ENCODE results near the gene ZNF207. TPM values are rescaled to one million over a fixed set of nuclear protein-coding genes. Genes with fewer than 3 reads are reported as not detected.

ZNF207 gene
- total and polyA plus RNA-seq, 4 experiments from 2014 or later, result 158 to 298 (median 217) TPM

- H3K27me3 ChIP-seq (ENCODE audit: insufficient read depth, low read length), result no peaks in the 10 kb centered on the region
- CTCF ChIA-PET (ENCODE audit: partially characterized antibody), result interaction anchor here (0.7 to 0.8 kb wide), 2 partner anchors 13 to 111 kb away, joined by 3 to 4 read pairs; partner anchors contain the start of gene PSMD11
- H3K4me3 ChIP-seq (ENCODE audit: low read length in 2 of 2), result no peak overlapping the region
- DNase-seq, result no peak
- H3K36me3 ChIP-seq (ENCODE audit: insufficient read depth, low read length), result peaks cover 7% of the 10 kb centered on the region
- H3K4me3 Mint-ChIP-seq, result no peak overlapping the region
- POLR2A ChIA-PET (ENCODE audit: partially characterized antibody), result no interaction called here
- peaks cover 20% of the 10 kb centered on the region for H3K4me1 ChIP-seq (ENCODE audit: insufficient read depth, low read length)
- no peak overlapping the region for H3K27ac ChIP-seq (ENCODE audit: low read depth, low read length)
- H3K9me3 Mint-ChIP-seq, result no peaks in the 10 kb centered on the region
- no peaks in the 10 kb centered on the region for H3K27me3 Mint-ChIP-seq
- no peak overlapping the region for H3K27ac Mint-ChIP-seq
- H3K9me3 ChIP-seq (ENCODE audit: control insufficient read depth in 1 of 2, low read length in 2 of 2), result no peaks in the 10 kb centered on the region
- H3K4me1 Mint-ChIP-seq, result peaks cover 16 to 24% (median 20%) of the 10 kb centered on the region in 4 donors
- intact Hi-C loops (cut with micrococcal nuclease), result no loop called here
- H3K36me3 Mint-ChIP-seq, result peaks cover 18 to 31% of the 10 kb centered on the region in 2 donors
Observed at GRCh38 chr17:32333187-32333586, 16.8 kb upstream of the ZNF207 start.

GRCh38 chr17:32335046-32335445 is 14.9 kb upstream of the ZNF207 start:
- CTCF ChIA-PET (ENCODE audit: partially characterized antibody), result interaction anchor here (1.0 kb wide), 1 partner anchor 15 kb away, joined by 4 read pairs; no protein-coding TSS in a partner anchor
- Histone ChIP-seq H3K4me3 (ENCODE audit: low read length in 2 of 2) (no peak overlapping the region), H3K27ac (ENCODE audit: low read depth, low read length) (no peak overlapping the region), H3K9me3 (ENCODE audit: control insufficient read depth in 1 of 2, low read length in 2 of 2) (no peaks in the 10 kb centered on the region), H3K4me1 (ENCODE audit: insufficient read depth, low read length) (peaks cover 18% of the 10 kb centered on the region), H3K27me3 (ENCODE audit: insufficient read depth, low read length) (no peaks in the 10 kb centered on the region), H3K36me3 (ENCODE audit: insufficient read depth, low read length) (peaks cover 7% of the 10 kb centered on the region)
- H3K4me1 Mint-ChIP-seq, result peaks cover 15 to 22% (median 19%) of the 10 kb centered on the region in 4 donors
- no peak overlapping the region for H3K4me3 Mint-ChIP-seq
- POLR2A ChIA-PET (ENCODE audit: partially characterized antibody), result no interaction called here
- H3K27ac Mint-ChIP-seq, result no peak overlapping the region
- H3K36me3 Mint-ChIP-seq, result peaks cover 18 to 36% of the 10 kb centered on the region in 2 donors
- H3K9me3 Mint-ChIP-seq, result no peaks in the 10 kb centered on the region
- no peaks in the 10 kb centered on the region for H3K27me3 Mint-ChIP-seq
- DNase-seq, result no peak
- intact Hi-C loops (cut with micrococcal nuclease), result no loop called here

- Histone ChIP-seq H3K36me3 (ENCODE audit: insufficient read depth, low read length) (peaks cover 7% of the 10 kb centered on the region), H3K4me1 (ENCODE audit: insufficient read depth, low read length) (peaks cover 13% of the 10 kb centered on the region), H3K9me3 (ENCODE audit: control insufficient read depth in 1 of 2, low read length in 2 of 2) (no peaks in the 10 kb centered on the region), H3K27ac (ENCODE audit: low read depth, low read length) (no peak overlapping the region), H3K27me3 (ENCODE audit: insufficient read depth, low read length) (no peaks in the 10 kb centered on the region), H3K4me3 (ENCODE audit: low read length in 2 of 2) (no peak overlapping the region)
- CTCF ChIA-PET (ENCODE audit: partially characterized antibody), result interaction anchor here (0.5 to 1.0 kb wide), 2 partner anchors 16 to 38 kb away, joined by 3 to 4 read pairs; no protein-coding TSS in a partner anchor
- DNase-seq, result no peak
- intact Hi-C loops (cut with micrococcal nuclease), result no loop called here
- Mint-ChIP-seq H3K36me3 (peaks cover 18 to 37% of the 10 kb centered on the region in 2 donors), H3K4me3 (no peak overlapping the region), H3K4me1 (peaks cover 9 to 16% (median 14%) of the 10 kb centered on the region in 4 donors), H3K9me3 (no peaks in the 10 kb centered on the region), H3K27me3 (no peaks in the 10 kb centered on the region), H3K27ac (no peak overlapping the region)
- POLR2A ChIA-PET (ENCODE audit: partially characterized antibody), result no interaction called here
Observed at GRCh38 chr17:32335687-32336086, 14.3 kb upstream of the ZNF207 start.

GRCh38 chr17:32341141-32341856 is 8.7 kb upstream of the ZNF207 start:
- Histone ChIP-seq H3K27ac (ENCODE audit: low read depth, low read length) (peak overlapping the region; percentile 78), H3K4me1 (ENCODE audit: insufficient read depth, low read length) (peaks cover 21% of the 10 kb centered on the region), H3K36me3 (ENCODE audit: insufficient read depth, low read length) (no peaks in the 10 kb centered on the region), H3K27me3 (ENCODE audit: insufficient read depth, low read length) (no peaks in the 10 kb centered on the region), H3K4me3 (ENCODE audit: low read length in 2 of 2) (peak overlapping the region; percentile 61 to 95), H3K9me3 (ENCODE audit: control insufficient read depth in 1 of 2, low read length in 2 of 2) (no peaks in the 10 kb centered on the region)
- intact Hi-C loops (cut with micrococcal nuclease), result no loop called here
- DNase-seq, result peak; percentile 62 to 71 (median 66)
- no peaks in the 10 kb centered on the region for H3K27me3 Mint-ChIP-seq
- peak overlapping the region; percentile 91 to 98 (median 94) for H3K4me3 Mint-ChIP-seq
- peaks cover 5 to 18% of the 10 kb centered on the region in 2 donors for H3K36me3 Mint-ChIP-seq
- H3K4me1 Mint-ChIP-seq, result peaks cover 15 to 24% (median 20%) of the 10 kb centered on the region in 4 donors
- H3K27ac Mint-ChIP-seq, result peak overlapping the region; percentile 90 to 97 (median 95)
- no peaks in the 10 kb centered on the region for H3K9me3 Mint-ChIP-seq
- ChIA-PET CTCF (ENCODE audit: partially characterized antibody) (interaction anchor here (1.0 kb wide), 3 partner anchors 9 to 20 kb away, joined by 4 read pairs; no protein-coding TSS in a partner anchor), POLR2A (ENCODE audit: partially characterized antibody) (interaction anchor here (0.7 to 3.0 kb wide), 5 partner anchors 10 to 536 kb away, joined by 3 to 43 read pairs (median 3); partner anchors contain the start of genes MYO1D, PSMD11 and ZNF207)

GRCh38 chr17:32341857-32342602 is 7.9 kb upstream of the ZNF207 start, which contains the start of gene C17orf75:
Gene C17orf75, minus strand, starts transcription at chr17:32342173. Its CDS starts 34 bp downstream, at chr17:32342139.
- H3K4me1 ChIP-seq (ENCODE audit: insufficient read depth, low read length), result peaks cover 21% of the 10 kb centered on the region
- CTCF ChIA-PET (ENCODE audit: partially characterized antibody), result no interaction called here

GRCh38 chr17:32342603-32343325 is 7.2 kb upstream of the ZNF207 start:
- Histone ChIP-seq H3K4me3 (ENCODE audit: low read length in 2 of 2) (no peak overlapping the region), H3K4me1 (ENCODE audit: insufficient read depth, low read length) (peaks cover 21% of the 10 kb centered on the region), H3K9me3 (ENCODE audit: control insufficient read depth in 1 of 2, low read length in 2 of 2) (no peaks in the 10 kb centered on the region), H3K27ac (ENCODE audit: low read depth, low read length) (peak overlapping the region; percentile 78), H3K27me3 (ENCODE audit: insufficient read depth, low read length) (no peaks in the 10 kb centered on the region), H3K36me3 (ENCODE audit: insufficient read depth, low read length) (no peaks in the 10 kb centered on the region)
- peak overlapping the region; percentile 91 to 98 (median 94) for H3K4me3 Mint-ChIP-seq
- CTCF ChIA-PET (ENCODE audit: partially characterized antibody), result no interaction called here
- peak overlapping the region; percentile 89 to 98 (median 94) for H3K27ac Mint-ChIP-seq
- DNase-seq, result no peak
- intact Hi-C loops (cut with micrococcal nuclease), result loop anchor here (1.0 kb wide), 1 partner anchor 8 kb away; the partner anchor contains the start of gene ZNF207
- POLR2A ChIA-PET (ENCODE audit: partially characterized antibody), result interaction anchor here (1.0 to 3.0 kb wide), 2 partner anchors 9 to 102 kb away, joined by 3 to 43 read pairs; partner anchors contain the start of genes PSMD11 and ZNF207
- H3K9me3 Mint-ChIP-seq, result no peaks in the 10 kb centered on the region
- peaks cover 15 to 24% (median 20%) of the 10 kb centered on the region in 4 donors for H3K4me1 Mint-ChIP-seq
- peaks cover 3 to 14% of the 10 kb centered on the region in 2 donors for H3K36me3 Mint-ChIP-seq
- no peaks in the 10 kb centered on the region for H3K27me3 Mint-ChIP-seq

More at GRCh38 chr17:32341857-32342602, 7.9 kb upstream of the ZNF207 start, which contains the start of gene C17orf75:
- H3K4me1 Mint-ChIP-seq, result peaks cover 15 to 24% (median 20%) of the 10 kb centered on the region in 4 donors
- H3K27me3 Mint-ChIP-seq, result no peaks in the 10 kb centered on the region
- H3K4me3 ChIP-seq (ENCODE audit: low read length in 2 of 2), result peak within 1 kb of the TSS; percentile 61 to 95
- peak within 1 kb of the TSS; percentile 91 to 98 (median 94) for H3K4me3 Mint-ChIP-seq
- peak within 1 kb of the TSS; percentile 90 to 98 (median 96) for H3K27ac Mint-ChIP-seq
- peaks cover 5 to 18% of the 10 kb centered on the region in 2 donors for H3K36me3 Mint-ChIP-seq
- peak; percentile 72 to 80 (median 75) for DNase-seq
- H3K27ac ChIP-seq (ENCODE audit: low read depth, low read length), result peak within 1 kb of the TSS; percentile 78
- intact Hi-C loops (cut with micrococcal nuclease), result loop anchor here (1.0 kb wide), 1 partner anchor 8 kb away; the partner anchor contains the start of gene ZNF207
- no peaks in the 10 kb centered on the region for H3K27me3 ChIP-seq (ENCODE audit: insufficient read depth, low read length)
- H3K36me3 ChIP-seq (ENCODE audit: insufficient read depth, low read length), result no peaks in the 10 kb centered on the region
- POLR2A ChIA-PET (ENCODE audit: partially characterized antibody), result interaction anchor here (1.0 to 3.0 kb wide), 2 partner anchors 10 to 103 kb away, joined by 3 to 43 read pairs; partner anchors contain the start of genes PSMD11 and ZNF207
- H3K9me3 ChIP-seq (ENCODE audit: control insufficient read depth in 1 of 2, low read length in 2 of 2), result no peaks in the 10 kb centered on the region
- no peaks in the 10 kb centered on the region for H3K9me3 Mint-ChIP-seq

Data from CD4-positive, alpha-beta memory T cell (primary cell).